NCI-H187 (cell line): ENCODE measurements around the gene BICDL2.

Source experiments
- DNase-seq, 2 experiments: peaks; one replicate each; lab custom pipeline; 2025; lab: John Stamatoyannopoulos, UW

Gene BICDL2

DNA sequence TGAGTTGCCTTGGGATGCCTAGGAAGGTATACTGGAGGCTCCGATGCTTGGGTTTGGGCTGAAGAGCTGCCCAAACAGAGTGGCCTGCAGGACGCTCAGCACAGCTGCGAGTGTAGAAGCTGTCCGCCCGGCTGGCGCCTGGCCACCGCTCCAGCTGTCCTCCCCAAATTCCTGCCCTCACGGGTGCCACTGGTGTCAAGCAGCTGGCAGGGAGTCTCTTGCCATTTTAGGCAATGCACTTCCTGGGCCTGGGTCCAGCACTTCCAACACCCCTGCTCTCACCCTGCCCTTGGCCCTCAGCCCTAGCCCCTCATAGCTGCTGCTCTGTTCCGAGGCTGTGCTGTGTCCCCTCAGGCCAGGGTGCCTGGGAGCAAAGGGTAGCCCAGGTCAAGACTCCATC lies 51.3 kb downstream of the BICDL2 start:
- DNase-seq, result no peak

DNA sequence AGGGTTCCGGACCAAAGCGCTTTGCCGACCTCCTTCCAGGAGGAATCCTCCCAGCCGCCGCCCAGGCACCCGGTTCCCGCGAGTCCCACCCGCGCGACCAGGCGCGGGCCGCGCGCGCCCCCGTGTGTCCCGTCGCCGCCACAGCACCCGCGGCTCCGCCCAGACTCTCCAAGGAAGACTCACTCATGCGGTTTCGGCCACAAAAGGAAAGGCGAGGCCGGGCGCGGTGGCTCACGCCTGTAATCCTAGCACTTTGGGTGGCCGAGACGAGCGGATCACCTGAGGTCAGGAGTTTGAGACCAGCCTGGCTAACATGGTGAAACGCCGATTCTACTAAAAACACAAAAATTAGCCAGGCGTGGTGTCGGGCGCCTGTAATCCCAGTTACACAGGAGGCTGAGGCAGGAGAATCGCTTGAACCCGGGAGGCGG lies 53.0 kb downstream of the BICDL2 start:
- peak; percentile 84 to 85 for DNase-seq

DNA sequence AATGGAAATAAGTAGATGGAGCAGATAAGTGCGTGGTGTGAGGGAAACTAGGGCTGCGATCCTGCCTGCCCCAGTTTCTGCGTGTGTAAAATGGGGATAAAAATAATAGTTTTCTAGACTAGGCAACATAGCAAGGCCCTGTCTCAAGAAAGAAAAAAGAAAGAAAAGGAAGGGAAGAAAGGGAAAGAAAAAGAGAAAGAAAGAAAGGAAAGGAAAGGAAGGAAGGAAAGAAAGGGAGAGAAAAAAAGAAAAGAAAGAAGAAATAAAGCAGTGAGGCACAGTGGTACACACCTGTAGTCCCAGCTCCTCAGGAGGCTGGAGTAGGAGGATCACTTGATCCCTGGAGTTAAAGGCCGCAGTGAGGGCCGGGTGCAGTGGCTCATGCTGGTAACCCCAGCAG lies 54.3 kb downstream of the BICDL2 start:
- DNase-seq, result no peak

DNA sequence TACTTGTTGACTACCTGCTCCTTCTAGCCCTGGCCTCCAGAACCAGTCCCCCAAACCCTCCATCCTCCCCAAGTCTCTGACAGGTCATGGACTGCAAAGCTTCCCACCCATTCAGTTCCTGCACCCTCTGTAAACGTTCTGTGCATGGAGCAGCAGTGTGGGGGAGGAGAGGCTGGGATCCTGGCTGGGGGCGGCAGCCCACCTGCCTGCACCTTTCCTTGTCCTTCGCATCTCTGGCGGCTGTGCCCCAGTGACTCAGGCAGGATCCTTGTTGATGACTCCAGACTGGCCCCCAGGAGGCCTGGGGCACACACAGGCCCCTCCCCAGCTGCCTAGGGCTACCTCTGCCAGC lies 54.9 kb downstream of the BICDL2 start:
- DNase-seq, result no peak

DNA sequence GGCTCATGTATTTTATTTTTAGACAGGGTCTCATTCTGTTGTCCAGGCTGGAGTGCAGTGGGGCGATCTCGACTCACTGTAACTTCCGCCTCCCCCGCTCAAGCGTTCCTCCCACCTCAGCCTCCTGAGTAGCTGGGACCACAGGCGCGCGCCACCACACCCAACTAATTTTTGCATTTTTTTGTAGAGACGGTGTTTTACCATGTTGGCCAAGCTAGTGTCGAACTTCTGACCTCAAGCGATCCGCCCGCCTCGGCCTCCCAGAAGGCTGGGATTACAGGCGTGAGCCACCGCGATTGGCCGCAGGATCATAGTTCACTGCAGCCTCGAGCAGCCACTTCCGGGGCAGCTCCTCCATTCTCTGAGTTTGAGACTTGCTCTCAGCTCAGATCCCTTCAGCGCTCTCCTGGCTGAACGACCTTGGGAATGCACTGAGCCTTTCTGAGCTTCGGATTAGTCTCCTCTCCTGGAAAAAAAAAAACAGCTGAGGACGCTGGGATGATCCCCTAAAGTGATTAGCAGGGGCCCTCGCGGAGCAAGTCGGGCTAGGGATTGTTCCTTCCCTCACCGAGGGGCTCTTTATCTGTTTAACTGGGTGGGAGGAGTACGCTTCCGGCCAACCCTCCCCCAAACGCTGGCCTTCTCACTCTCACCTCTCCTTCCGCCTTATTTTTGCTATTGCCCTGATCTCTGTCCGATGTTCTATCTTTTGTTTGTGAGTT lies 55.4 kb downstream of the BICDL2 start:
- DNase-seq, result no peak

DNA sequence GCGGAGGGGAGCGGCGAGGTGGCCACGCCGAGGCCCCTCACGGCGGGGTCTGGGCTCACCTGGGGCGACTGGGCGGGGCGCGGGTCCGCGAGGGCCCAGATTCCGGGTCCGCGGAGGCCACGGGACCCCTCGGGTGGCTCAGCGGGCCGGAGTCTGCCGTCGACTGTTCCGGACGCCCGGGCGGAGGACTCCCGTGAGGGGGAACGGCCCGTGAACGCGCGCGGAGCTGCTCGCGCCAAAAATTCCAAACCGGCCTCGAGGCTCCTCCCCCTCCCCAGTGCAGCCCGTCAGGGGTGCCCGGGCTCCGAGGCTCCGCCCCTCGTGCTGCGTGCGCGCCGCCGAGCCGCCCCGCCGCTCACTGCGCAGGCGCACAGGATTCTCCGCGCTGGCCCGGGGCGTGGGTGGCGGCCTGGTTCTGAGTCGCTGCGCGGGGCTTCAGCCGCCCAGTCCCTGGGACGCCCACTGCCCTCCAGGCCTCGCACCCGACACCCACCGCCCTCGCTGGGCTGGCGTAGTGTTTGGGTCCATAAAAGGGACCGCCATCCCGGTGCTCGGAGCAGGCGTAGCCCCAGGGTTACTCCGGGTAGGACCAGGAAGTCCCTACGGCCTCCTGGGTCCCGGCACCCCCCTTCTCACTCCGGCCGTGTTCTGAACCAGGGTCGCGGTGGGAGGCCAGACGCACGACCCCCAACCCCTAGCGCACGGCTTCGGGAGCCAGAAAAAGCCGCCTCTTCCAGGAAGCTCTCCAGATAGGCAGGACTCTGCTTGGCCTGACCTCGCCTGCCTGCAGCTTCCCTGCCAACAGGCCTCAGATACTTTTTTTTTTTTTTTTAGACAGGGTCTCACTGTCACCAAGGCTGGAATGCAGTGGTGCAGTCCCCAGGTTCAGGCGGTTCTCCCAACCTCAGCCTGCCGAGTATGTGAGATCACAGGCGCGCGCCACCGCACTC lies 56.2 kb downstream of the BICDL2 start, which contains the start of gene PKMYT1:
Gene PKMYT1, minus strand, starts transcription at position 220 of the 950 bp plus-strand sequence. CDS start 789 bp downstream, outside the sequence.
- DNase-seq, result peak; percentile 89 to 95

DNA sequence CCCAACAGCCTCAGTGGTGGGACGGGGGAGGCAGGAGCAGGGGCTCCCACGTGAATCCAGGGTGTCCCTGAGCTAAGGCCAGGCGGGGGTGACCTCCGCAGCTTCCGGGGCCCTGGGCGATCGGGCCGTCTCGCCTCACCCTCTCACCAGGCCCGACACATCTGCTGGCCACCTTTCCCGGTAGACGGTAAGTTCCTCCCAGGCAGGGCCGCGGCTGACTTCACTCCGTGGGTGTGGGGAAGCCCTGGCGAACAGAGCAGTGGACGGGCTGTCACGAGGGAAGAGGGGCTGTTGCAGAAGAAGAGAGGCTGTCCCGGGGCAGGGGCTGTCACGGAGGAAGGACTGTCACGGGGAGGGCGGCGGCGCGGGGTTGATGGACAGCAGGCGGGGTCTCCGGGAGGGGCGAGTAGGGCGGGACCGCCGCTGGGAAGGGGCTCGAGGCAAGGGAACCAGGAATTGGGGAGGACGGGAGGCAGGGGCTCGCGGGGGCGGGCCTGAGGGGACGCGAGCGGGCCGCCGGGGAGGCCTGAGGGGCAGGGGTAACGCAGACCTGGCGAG lies 57.0 kb downstream of the BICDL2 start:
- no peak for DNase-seq
